ENCODE results near the gene EAPP.
"Not testable (repeated sequence)": the region's sequence is repeated elsewhere in the genome, so short reads cannot be mapped to it uniquely, and the experiment has no call there.

EAPP gene

DNA sequence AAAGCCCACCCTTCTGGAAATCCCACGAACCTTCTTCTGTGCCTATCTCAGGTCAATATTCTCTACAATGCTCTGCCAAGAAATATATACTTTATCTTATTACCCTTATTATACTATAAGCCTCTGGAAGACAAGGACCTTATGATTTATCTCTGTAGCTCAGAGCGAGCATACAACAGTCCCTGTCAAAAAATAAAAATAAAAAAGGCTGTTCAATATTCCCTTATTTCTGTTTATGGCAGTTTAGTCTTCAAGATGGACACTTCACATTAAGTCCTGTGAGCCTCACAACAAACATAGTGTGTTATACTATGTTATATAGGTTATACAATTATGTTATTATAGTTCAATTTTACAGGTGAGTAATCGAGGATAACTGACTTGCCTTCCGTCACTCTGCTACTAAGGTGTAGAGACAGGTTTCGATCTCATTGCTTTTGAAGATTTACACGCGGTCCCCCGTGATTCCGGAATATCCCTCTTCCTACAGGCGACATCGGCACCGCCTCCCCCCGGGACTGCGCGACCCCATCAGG lies 562 bp downstream of the EAPP start:
- peak overlapping the region; percentile 79 for H3K4me3 ChIP-seq (replicated peaks; ENCODE audit: low read depth, low read length)
- no peak for DNase-seq (ENCODE audit: extremely low read depth, low read depth)
- TF ChIP-seq, protein P1, sequence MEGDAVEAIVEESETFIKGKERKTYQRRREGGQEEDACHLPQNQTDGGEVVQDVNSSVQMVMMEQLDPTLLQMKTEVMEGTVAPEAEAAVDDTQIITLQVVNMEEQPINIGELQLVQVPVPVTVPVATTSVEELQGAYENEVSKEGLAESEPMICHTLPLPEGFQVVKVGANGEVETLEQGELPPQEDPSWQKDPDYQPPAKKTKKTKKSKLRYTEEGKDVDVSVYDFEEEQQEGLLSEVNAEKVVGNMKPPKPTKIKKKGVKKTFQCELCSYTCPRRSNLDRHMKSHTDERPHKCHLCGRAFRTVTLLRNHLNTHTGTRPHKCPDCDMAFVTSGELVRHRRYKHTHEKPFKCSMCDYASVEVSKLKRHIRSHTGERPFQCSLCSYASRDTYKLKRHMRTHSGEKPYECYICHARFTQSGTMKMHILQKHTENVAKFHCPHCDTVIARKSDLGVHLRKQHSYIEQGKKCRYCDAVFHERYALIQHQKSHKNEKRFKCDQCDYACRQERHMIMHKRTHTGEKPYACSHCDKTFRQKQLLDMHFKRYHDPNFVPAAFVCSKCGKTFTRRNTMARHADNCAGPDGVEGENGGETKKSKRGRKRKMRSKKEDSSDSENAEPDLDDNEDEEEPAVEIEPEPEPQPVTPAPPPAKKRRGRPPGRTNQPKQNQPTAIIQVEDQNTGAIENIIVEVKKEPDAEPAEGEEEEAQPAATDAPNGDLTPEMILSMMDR (IDR thresholded peaks at IDR 0.05; ENCODE audit: low read depth, low read length, missing control alignments): no peak

DNA sequence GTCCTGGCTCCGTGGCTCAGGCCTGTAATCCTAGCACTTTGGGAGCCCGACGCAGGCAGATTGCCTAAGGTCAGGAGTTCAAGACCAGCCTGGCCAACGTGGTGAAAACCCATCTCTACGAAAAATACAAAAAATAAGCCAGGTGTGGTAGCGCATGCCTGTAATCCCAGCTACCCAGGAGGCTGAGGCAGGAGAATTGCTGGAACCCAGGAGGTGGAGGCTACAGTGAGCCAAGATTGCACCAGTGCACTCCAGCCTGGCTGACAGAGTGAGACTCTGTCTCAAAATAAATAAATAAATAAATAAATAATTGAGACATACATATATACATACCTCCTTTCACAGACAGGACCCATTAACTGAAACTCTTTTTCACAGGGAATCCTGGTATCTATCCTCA lies 1.4 kb downstream of the EAPP start:
- peak overlapping the region; percentile 79 for H3K4me3 ChIP-seq (replicated peaks; ENCODE audit: low read depth, low read length)
- DNase-seq (ENCODE audit: extremely low read depth, low read depth): not testable (repeated sequence)

DNA sequence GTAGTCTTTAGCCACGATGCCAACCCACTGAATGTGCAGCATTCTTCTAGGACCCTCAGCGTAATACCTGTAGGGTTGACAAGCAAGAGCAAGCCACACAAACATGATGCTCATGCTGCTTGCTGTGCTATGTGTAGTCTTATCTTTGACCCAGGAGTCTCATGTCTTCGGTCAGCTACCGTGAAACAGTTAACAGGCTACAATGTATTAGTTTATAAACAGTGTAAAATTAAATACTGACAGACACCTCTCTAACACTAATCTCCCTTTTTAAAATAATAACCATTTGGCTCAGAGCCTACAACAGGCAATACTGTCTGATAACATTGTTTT lies 1.9 kb downstream of the EAPP start:
- H3K4me3 ChIP-seq (replicated peaks; ENCODE audit: low read depth, low read length): peak overlapping the region; percentile 79; the same call in 1 of the 2 replicates
- DNase-seq (ENCODE audit: extremely low read depth, low read depth): no peak

DNA sequence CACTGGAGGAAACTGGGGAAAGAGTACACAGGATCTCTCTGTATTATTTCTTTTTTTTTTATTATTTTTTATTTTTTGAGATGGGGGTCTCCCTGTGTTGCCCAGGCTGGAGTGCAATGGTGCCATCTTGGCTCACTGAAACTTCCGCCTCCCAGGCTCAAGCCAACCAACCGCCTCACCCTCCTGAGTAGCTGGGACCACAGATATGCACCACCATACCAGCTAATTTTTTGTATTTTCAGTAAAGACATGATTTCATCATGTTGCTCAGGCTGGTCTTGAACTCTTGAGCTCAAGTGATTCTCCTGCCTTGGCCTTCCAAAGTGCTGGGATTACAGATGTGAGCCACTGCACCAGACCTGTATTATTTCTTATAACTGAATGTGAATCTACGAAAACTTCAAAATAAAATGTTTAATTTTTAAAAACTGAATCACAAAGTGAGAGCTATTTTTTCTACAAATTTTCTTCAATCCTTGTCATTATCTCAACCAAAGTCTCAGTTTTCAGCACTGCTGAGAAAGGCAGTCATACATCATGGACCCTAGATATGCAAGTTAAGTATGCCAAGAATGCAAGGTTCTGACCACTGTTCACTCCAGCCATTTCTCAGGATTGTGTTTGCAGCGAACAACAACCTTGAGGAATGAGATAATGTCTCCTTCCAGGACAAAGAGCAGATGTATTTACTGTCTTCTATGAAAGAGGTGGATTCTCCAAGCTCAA lies 2.4 kb downstream of the EAPP start:
- TF ChIP-seq, protein P1 (IDR thresholded peaks at IDR 0.05; ENCODE audit: low read depth, low read length, missing control alignments): no peak
- DNase-seq (ENCODE audit: extremely low read depth, low read depth): no peak
- 0 out of 2 replicates have a peak overlapping the region, but pooled peaks have one; percentile 0 for H3K4me3 ChIP-seq (replicated peaks; ENCODE audit: low read depth, low read length)

More for the DNA sequence above, 1.9 kb downstream of the EAPP start:
- TF ChIP-seq, protein P1 (IDR thresholded peaks at IDR 0.05; ENCODE audit: low read depth, low read length, missing control alignments): no peak

DNA sequence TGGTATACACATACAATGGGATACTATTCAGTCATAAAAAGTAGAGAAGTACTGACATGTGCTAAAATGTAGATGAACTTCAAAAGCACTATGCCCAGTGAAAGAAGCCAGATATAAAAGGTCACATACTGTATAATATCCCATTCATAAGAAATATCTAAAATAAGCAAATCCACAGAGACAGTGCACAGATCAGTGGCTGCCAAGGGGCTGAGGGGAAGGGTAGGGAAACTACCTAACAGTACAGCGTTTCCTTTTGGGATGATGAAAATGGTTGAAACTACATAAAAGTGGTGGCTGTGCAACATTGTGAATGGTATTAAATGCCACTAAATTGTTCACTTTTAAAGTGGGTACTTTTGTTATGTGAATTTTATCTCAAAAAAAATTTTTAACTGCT lies 11.9 kb downstream of the EAPP start:
- no peak overlapping the region for H3K4me3 ChIP-seq (replicated peaks; ENCODE audit: low read depth, low read length)
- TF ChIP-seq, protein P1 (IDR thresholded peaks at IDR 0.05; ENCODE audit: low read depth, low read length, missing control alignments): no peak
- DNase-seq (ENCODE audit: extremely low read depth, low read depth): no peak

DNA sequence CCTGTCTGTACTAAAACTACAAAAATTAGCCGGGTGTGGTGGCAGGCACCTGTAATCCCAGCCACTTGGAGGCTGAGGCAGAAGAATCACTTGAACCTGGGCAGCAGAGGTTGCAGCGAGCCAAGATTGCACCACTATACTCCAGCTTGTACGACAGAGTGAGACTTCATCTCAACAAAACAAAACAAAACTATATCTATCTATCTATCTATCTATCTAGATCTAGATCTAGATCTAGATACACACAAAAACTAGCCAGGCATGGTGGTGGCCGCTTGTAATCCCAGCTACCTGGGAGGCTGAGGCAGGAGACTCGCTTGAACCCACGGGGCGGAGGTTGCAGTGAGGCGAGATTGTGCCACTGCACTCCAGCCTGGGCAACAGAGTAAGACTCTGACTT lies 15.3 kb downstream of the EAPP start:
- not testable (repeated sequence) for DNase-seq (ENCODE audit: extremely low read depth, low read depth); H3K4me3 ChIP-seq (replicated peaks; ENCODE audit: low read depth, low read length)

DNA sequence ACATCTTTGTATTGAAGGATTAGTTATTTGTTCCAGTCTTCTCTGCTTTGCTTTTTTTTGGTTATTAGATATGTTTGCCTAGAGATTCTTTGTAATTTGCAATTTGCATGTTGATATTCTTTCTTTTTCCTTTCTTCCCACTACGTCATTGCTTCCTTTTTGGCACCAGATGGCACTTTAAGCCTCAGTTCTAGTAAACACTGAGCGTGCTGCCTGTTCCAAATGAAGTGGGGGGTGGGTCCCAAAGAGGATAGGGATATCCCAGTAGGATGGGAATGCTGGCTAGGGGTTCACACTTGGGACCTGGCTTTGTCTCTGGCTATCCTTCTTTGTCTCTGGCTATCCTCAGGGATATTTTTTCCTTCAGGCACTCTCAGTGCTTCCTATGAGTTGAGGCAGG lies 17.0 kb downstream of the EAPP start:
- no peak for DNase-seq (ENCODE audit: extremely low read depth, low read depth)
- TF ChIP-seq, protein P1 (IDR thresholded peaks at IDR 0.05; ENCODE audit: low read depth, low read length, missing control alignments): no peak
- H3K4me3 ChIP-seq (replicated peaks; ENCODE audit: low read depth, low read length): no peak overlapping the region

DNA sequence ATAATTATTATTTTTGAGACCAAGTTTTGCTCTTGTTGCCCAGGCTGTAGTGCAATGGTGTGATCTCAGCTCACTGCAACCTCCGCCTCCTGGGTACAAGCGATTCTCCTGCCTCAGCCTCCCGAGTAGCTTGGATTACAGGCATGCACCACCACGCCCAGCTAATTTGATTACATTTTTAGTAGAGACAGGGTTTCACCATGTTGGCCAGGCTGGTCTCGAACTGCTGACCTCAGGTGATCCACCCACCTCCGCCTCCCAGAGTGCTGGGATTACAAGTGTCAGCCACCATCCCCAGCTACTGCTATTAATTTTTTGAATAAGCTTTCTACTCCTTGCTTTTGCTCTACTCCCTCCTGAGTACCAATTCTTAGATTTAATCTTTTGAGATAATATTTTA lies 18.4 kb downstream of the EAPP start:
- H3K4me3 ChIP-seq (replicated peaks; ENCODE audit: low read depth, low read length); DNase-seq (ENCODE audit: extremely low read depth, low read depth): not testable (repeated sequence)

DNA sequence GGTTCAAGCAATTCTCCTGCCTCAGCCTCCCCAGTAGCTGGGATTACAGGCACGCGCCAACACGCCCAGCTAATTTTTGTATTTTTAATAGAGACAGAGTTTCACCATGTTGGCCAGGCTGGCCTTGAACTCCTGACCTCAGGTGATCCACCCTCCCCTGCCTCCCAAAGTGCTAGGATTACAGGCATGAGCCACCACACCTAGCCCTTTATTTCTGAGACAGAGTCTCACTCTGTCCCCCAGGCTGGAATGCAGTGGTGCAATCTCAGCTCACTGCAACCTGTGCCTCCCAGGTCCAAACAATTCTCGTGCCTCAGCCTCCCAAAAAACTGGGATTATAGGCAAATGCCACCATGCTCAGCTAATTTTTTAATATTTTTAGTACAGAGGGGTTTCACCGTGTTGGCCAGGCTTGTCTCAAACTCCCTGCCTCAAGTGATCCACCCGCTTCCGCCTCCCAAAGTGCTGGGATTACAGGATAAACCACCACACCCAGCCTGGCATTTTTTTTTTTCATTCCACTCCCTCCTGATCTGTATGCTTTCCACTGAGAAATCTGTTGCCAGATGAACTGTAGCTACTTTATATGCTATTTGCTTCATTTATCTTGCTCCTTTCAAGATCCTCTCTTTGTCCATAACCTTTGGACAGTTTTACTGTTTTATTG lies 19.1 kb downstream of the EAPP start:
- not testable (repeated sequence) for H3K4me3 ChIP-seq (replicated peaks; ENCODE audit: low read depth, low read length); DNase-seq (ENCODE audit: extremely low read depth, low read depth)
